Fibroblast of lung (primary cell): ENCODE results near the gene AGBL3.

Experiments used
- CTCF ChIP-seq, 2 donors: IDR thresholded peaks in 1 of 2; conservative IDR thresholded peaks in 1 of 2; 1 replicate in 1 of 2; 2 replicates in 1 of 2; pipeline ENCODE4 v1.5.1; 2011 to 2012; ENCODE audit warnings: low read length in 2 of 2, control low read depth in 1 of 2, inconsistent platforms in 1 of 2, low read depth in 1 of 2, mild to moderate bottlenecking in 1 of 2
- EZH2 ChIP-seq: IDR thresholded peaks from 2 replicates; pipeline ENCODE4 v1.5.1; 2012; ENCODE audit warnings: low read length, control low read depth, mild to moderate bottlenecking; ENCODE audit errors: missing control alignments

- TF ChIP-seq CTCF (conservative IDR thresholded peaks at IDR 0.05 in 1 of 2, IDR thresholded peaks at IDR 0.05 in 1 of 2; ENCODE audit: low read depth in 1 of 2, low read length in 2 of 2) (no peak), EZH2 (no peak)
Measured at GRCh38 chr7:135147341-135147898, 161.1 kb downstream of the AGBL3 start.
